Transverse colon (tissue), 3 donors: ENCODE measurements around the gene PTGFR.

Source experiments
- POLR2A ChIP-seq: fragments of 450-650 bp; IDR thresholded peaks from one replicate; pipeline ENCODE4 v1.6.1; 2016; ENCODE audit warnings: antibody characterized with exemption, mild to moderate bottlenecking, moderate library complexity
- TF ChIP-seq, protein P1 (sequence below), 5 experiments: fragments of 200-600 bp in 3 of 5; fragments of 450-650 bp in 2 of 5; sonication (generic) in 3 of 5; IDR thresholded peaks; 1 replicate in 2 of 5; 2 replicates in 3 of 5; pipeline ENCODE4 v1.5.1; 2016 to 2017; ENCODE audit warnings: antibody characterized with exemption in 5 of 5, inconsistent platforms in 3 of 5, mild to moderate bottlenecking in 2 of 5, moderate library complexity in 1 of 5

DNA sequence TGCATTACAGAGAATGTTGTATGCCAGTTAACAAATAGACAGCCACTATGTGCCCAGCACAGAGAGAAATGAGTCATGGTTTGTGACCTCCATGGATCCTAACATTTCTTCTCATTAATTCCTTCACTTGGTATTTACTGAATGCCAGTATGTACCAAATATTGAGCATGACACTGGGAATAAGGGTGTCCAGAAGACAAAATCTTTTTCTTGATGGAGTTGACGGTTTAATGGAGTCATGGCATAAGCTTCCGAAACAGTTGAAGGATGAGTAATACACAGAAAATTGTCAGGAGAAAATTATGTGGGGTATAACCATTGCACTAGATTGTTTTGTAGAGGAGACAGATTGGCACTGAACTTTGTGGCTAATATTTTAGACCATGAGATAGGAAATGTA is 36.9 kb downstream of the PTGFR start:
- TF ChIP-seq, protein P1, sequence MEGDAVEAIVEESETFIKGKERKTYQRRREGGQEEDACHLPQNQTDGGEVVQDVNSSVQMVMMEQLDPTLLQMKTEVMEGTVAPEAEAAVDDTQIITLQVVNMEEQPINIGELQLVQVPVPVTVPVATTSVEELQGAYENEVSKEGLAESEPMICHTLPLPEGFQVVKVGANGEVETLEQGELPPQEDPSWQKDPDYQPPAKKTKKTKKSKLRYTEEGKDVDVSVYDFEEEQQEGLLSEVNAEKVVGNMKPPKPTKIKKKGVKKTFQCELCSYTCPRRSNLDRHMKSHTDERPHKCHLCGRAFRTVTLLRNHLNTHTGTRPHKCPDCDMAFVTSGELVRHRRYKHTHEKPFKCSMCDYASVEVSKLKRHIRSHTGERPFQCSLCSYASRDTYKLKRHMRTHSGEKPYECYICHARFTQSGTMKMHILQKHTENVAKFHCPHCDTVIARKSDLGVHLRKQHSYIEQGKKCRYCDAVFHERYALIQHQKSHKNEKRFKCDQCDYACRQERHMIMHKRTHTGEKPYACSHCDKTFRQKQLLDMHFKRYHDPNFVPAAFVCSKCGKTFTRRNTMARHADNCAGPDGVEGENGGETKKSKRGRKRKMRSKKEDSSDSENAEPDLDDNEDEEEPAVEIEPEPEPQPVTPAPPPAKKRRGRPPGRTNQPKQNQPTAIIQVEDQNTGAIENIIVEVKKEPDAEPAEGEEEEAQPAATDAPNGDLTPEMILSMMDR (IDR thresholded peaks at IDR 0.05) = no peak
- no peak for TF ChIP-seq POLR2A
